HT1080 (cell line): ENCODE results near the gene MAP1S. TPM values are rescaled to one million over a fixed set of nuclear protein-coding genes. Genes with fewer than 3 reads are reported as not detected.

Source experiments
- DNase-seq: peaks from one replicate; pipeline ENCODE4 v3.0.0-alpha.2; 2015; ENCODE audit warnings: low read depth
- total RNA-seq: library from RNA; depleted of rRNA; stranded (reverse); fragments of >200 nt; shearing (Covaris generic); gene quantifications from 2 replicates; pipeline ENCODE4 v1.2.3, GENCODE V29; 2014

Gene MAP1S
- total RNA-seq, 1 experiment from 2014 or later = 45.0 TPM

DNA sequence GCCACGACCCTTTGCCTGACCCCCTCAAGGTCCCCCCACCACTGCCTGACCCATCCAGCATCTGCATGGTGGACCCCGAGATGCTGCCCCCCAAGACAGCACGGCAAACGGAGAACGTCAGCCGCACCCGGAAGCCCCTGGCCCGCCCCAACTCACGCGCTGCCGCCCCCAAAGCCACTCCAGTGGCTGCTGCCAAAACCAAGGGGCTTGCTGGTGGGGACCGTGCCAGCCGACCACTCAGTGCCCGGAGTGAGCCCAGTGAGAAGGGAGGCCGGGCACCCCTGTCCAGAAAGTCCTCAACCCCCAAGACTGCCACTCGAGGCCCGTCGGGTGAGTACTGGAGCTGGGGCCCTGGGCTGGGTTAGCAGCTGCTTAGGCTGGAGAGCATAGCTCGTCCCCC, 8.6 kb downstream of the MAP1S start:
- DNase-seq = no peak

DNA sequence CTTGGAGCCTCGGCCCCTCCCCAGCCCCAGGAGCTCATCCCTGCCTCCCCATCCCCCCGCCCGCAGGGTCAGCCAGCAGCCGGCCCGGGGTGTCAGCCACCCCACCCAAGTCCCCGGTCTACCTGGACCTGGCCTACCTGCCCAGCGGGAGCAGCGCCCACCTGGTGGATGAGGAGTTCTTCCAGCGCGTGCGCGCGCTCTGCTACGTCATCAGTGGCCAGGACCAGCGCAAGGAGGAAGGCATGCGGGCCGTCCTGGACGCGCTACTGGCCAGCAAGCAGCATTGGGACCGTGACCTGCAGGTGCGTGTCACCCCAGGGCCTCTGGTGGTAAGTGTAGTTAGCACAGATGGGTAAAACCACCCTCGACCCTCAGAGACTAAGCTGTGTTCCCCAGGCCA, 13.8 kb downstream of the MAP1S start:
- DNase-seq = no peak

DNA sequence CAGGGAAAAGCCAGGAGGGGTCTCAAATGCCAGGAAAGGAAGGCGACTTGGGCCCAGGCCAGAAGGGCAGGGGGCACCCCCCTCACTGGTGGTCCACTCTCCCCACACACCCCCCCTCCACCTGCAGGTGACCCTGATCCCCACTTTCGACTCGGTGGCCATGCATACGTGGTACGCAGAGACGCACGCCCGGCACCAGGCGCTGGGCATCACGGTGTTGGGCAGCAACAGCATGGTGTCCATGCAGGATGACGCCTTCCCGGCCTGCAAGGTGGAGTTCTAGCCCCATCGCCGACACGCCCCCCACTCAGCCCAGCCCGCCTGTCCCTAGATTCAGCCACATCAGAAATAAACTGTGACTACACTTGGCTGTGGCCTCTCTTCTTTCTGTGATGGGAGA, 14.9 kb downstream of the MAP1S start:
- DNase-seq = no peak

DNA sequence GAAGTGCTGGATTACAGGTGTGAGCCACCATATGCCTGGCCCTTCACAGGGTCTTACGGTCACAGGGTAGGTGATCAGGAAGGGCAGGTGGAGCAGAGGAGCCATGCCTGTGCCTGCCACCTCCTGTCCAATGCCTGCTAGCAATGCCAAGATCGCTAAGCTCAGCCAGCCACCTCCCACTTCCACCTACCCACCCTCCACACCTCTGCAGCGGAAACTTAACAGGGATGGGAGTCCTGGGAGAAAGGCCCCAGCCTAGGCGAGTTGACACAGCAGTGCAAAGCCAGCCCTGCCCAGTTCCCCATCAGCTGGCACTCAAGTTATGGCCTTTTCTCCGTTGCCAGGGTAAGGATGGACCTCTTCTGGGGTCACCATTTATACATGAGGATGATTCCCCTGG, 16.1 kb downstream of the MAP1S start:
- no peak for DNase-seq

DNA sequence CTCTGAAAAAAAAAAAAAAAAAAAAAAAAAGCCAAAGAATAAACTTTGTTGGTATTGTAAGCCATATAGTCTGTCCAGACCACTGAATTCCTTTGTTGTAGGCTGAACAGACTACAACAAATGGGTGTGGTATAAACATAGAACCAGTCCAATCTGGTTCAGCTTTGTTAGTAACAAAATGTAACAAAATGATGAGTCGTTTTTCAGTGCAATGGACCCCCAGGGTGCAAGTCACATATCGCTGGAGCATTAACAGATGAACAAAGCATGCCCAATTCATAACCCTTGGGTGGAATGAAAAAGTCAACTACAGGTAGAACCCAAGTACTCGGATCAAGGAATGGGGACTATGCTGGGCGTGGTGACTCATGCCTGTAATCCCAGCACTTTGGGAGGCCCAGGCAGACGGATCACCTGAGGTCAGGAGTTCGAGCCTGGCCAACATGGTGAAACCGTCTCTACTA, 18.4 kb downstream of the MAP1S start:
- no peak for DNase-seq

DNA sequence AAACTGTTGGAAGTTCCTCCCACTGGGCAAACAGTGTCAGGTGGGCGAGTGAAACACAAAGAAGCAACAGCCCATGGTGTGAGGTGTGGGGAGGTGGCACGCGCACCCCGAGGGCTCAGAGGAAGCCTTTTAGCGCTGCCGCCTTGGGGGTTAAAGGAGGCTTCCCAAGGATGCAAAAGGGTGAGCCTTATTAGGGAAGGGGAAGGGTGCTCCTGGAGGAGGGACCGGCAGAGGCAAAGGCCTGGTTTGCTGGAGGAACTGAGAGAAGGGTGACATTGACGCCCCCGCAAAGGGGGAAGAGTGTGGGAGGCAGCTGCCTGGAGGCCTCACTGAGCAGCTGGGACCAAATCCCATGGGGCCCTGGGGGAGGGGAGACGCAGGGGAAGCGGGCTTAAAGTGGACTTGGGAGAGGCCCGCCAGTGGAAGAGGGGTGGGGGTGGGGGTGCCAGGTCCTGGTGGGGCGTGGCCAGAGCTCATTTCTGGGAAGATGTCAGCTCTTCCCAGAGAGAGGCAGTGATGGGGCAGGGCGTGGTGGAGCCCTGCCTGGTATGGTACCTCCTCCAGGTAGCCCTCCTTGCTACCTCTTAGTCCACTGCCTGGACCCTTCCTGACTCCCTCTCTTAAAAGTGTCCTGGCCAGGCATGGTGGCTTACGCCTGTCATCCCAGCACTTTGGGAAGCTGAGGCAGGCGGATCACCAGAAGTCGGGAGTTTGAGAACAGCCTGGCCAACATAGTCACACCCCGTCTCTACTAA, 20.0 kb downstream of the MAP1S start:
- DNase-seq = no peak

GRCh38 chr19:17741456-17741855, 22.2 kb downstream of the MAP1S start:
- no peak for DNase-seq

DNA sequence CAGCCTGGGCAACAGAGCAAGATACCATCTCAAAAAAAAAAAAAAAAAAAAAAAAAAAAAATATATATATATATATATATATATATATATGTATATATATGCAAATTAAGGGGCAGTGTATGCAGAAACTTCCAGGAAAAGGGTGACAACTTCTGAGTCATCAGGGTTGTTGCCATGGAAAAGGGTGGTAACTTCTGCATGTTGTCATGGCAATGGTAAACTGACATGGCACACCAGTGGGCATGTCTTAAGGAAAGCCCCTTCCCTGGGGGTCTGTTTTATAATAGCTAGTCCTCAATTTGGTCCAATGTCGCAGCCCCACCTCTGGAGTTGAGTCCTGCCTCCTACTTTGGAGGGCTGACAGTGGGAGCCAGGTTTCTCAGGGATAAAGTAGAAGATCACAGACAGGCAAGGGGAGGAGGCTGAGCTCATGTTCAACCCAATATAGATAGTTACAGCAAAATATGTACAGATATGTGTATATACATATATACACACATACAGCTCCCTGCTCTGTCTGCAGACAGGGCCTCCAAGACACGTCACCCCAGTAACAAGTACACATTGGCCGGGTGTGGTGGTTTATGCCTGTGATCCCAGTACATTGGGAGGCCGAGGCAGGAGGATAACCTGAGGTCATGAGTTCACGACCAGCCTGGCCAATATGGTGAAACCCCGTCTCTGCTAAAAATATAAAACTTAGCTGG, 24.7 kb downstream of the MAP1S start:
- DNase-seq = peak; percentile 53

- peak; percentile 88 for DNase-seq
Measured at GRCh38 chr19:17747205-17748098, 28.2 kb downstream of the MAP1S start.

DNA sequence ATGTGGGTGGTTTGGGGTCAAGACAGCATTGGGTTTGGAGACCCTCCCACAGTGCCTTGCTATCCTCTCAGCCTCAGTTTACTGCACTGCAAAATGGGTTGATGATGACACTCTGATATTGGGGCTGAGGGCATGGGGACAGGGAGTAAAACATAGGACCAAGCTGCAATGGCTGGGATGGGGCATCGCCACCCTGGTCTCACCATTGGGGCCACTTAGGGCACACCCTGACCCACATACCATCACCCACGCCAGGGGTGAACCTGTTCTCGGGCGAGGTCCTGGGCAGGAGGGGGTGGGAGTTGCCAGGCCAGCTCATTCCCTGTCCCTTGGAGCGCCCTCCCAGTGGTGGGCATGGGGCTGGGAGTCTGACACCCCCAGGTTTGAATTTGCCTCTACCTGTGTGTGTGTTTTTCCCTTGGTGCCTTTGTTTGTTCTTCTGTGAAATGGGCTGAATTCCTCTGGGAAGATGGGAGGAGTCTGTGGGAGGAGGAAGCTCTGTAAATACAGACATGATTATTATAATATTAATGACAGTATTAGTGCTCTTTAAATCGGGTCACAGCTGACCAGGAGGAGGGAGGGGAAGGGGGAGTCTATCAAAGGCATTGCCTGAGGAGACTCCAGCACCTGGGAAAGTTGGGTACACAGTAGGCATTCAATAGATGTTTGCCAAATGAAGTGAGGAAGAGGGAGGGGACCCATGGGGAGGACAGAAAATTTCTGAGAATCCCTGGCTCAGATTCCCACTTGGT, 29.8 kb downstream of the MAP1S start:
- DNase-seq = no peak

- DNase-seq = no peak
Measured at GRCh38 chr19:17749912-17750317, 30.6 kb downstream of the MAP1S start.

GRCh38 chr19:17751103-17751911, 32.0 kb downstream of the MAP1S start, which contains the start of gene FCHO1:
TSS of gene FCHO1 (plus strand) at chr19:17751477. CDS start at chr19:17755165, 3,688 bp downstream.
- no peak for DNase-seq

GRCh38 chr19:17751912-17752273, 32.6 kb downstream of the MAP1S start:
- no peak for DNase-seq

- DNase-seq = no peak
Measured at GRCh38 chr19:17752865-17753639, 33.8 kb downstream of the MAP1S start.

DNA sequence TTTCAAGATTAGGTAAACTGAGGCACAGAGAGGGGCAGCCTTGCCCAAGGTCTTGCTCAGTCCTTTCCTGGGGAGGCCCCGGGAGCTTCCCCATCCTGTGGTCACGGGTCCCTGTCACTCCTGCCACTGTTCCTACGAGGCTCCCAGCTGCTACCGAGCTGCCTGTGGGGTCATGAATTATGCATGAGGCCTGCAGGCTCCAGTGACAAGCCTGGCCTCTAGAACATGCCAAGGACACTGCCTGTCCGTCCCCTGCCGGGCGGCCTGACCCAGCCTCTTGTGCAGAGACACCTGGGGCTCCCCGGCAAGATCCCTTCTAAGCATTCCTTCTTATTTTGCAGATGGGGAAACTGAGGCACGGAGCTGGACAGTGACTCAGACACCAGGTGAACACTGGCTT, 34.7 kb downstream of the MAP1S start:
- DNase-seq = no peak

DNA sequence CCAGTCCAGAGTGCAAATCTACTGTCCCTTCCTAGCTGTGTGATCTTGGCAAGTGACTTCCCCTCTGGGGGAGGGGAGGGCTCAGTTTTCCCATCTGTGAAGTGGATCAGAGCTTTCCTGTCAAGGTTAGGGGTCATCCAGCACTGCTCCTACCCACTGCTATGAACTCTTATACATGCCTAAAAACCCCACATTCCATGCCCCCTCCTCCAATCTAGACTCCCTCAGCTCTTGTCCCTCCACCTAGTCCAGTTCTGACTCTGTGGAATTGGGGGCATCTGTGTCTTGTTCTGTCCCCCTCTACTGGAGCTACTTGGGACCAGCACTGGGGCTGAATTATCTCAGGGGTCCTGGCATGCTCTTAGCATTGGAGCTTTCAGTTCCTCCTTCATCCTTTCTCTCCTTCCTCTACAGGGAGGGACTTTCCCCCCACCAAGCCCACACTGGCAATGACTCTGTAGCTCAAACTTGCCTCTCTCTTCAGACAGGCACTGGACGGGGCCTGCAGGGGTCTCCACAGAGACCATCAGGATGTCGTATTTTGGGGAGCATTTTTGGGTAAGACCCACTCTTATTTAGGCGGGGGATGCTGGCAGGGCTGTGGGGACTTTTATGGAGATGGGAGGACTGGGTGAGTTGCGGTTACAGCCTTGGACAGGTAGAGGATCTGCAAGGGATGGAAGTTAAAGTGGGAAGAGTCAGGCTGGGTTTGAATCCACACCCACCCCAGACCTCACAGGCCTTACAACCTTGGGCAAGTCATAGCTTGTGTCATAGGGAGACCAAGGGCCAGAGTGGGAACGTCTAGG, 35.6 kb downstream of the MAP1S start:
- DNase-seq = no peak

DNA sequence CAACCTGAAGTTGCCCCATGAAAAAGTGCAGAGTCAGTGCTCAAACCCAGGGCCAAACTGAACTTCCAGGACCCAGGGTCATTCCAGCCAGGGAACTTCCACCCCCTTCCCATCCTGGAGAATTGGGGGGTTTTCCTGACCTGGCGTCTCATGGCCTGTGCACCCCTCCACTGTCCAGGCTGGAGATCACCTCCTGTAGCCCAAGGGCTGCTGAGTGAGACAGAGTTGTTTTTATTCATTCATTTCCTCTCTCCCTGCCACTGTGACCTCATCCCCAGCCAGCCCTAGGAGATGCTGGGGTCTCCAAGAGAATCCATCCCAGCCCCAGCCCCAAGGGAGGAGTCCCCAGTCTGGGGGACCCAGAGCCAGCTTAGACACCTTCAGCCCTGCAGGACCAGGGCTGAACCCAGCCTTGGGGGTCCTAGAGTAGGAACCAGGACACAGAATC, 36.2 kb downstream of the MAP1S start:
- no peak for DNase-seq

- peak; percentile 52 for DNase-seq
Measured at GRCh38 chr19:17755977-17756670, 36.8 kb downstream of the MAP1S start.
